CD8-positive, alpha-beta memory T cell (primary cell): Measurements from ENCODE around the gene TNS1. TPM values are rescaled to one million over a fixed set of nuclear protein-coding genes. Genes with fewer than 3 reads are reported as not detected.

Source experiments
- CTCF ChIA-PET: fragments of 350-600 bp; sonication (Branson Sonifier 250); formaldehyde crosslinking; loops from one replicate; lab custom pipeline; 2021; ENCODE audit warnings: antibody characterized with exemption; lab: Charles Lee
- POLR2A ChIA-PET: fragments of 350-600 bp; sonication (Branson Sonifier 250); formaldehyde crosslinking; loops from one replicate; lab custom pipeline; 2021; ENCODE audit warnings: antibody characterized with exemption; lab: Charles Lee
- DNase-seq, 5 donors: peaks; one replicate each; pipeline versions ENCODE4 v3.0.0 to v3.0.0-alpha.2; 2020 to 2022; ENCODE audit warnings: mixed read lengths in 1 of 5
- H3K27ac ChIP-seq: one replicate; pipeline ENCODE4 v1.7.0; 2013; ENCODE audit warnings: low read depth, mild to moderate bottlenecking, low read length, moderate library complexity
- H3K27me3 ChIP-seq: 2 replicates; pipeline ENCODE4 v1.7.0; 2013; ENCODE audit warnings: low read length, mild to moderate bottlenecking; ENCODE audit not compliant: insufficient read depth, poor library complexity, severe bottlenecking
- H3K36me3 ChIP-seq: 2 replicates; pipeline ENCODE4 v1.7.0; 2013; ENCODE audit warnings: mild to moderate bottlenecking, low read length, moderate library complexity; ENCODE audit not compliant: insufficient read depth
- H3K4me1 ChIP-seq: 2 replicates; pipeline ENCODE4 v1.7.0; 2013; ENCODE audit warnings: mild to moderate bottlenecking, low read length, moderate library complexity; ENCODE audit not compliant: insufficient read depth
- H3K4me3 ChIP-seq: 2 replicates; pipeline ENCODE4 v1.7.0; 2013; ENCODE audit warnings: mild to moderate bottlenecking, low read length
- H3K9me3 ChIP-seq: 2 replicates; pipeline ENCODE4 v1.7.0; 2013; ENCODE audit warnings: mild to moderate bottlenecking, low read length
- H3K27ac Mint-ChIP-seq, 8 donors: one replicate each; pipeline ENCODE4 v1.8.0; 2020 to 2021; ENCODE audit warnings: mixed read lengths in 8 of 8, mild to moderate bottlenecking in 6 of 8, inconsistent platforms in 3 of 8, moderate library complexity in 3 of 8
- H3K27me3 Mint-ChIP-seq, 2 donors: one replicate each; pipeline ENCODE4 v1.8.0; 2020 to 2021; ENCODE audit warnings: mixed read lengths in 2 of 2, mild to moderate bottlenecking in 1 of 2, moderate library complexity in 1 of 2
- H3K36me3 Mint-ChIP-seq, 3 donors: one replicate each; pipeline ENCODE4 v1.8.0; 2020 to 2021; ENCODE audit warnings: mixed read lengths in 3 of 3, inconsistent platforms in 1 of 3, mild to moderate bottlenecking in 1 of 3
- H3K4me1 Mint-ChIP-seq, 3 donors: one replicate each; pipeline ENCODE4 v1.8.0; 2020 to 2021; ENCODE audit warnings: mixed read lengths in 3 of 3, inconsistent platforms in 1 of 3, mild to moderate bottlenecking in 1 of 3
- H3K4me3 Mint-ChIP-seq, 7 donors: one replicate each; pipeline ENCODE4 v1.8.0; 2020 to 2021; ENCODE audit warnings: mixed read lengths in 7 of 7, mild to moderate bottlenecking in 6 of 7, moderate library complexity in 4 of 7, inconsistent platforms in 2 of 7
- H3K9me3 Mint-ChIP-seq, 5 donors: one replicate each; pipeline ENCODE4 v1.8.0; 2020 to 2022; ENCODE audit warnings: mixed read lengths in 5 of 5, mild to moderate bottlenecking in 3 of 5, moderate library complexity in 2 of 5, inconsistent platforms in 1 of 5
- polyA plus RNA-seq: library from polyadenylated mRNA; unstranded; fragments of 300-500 nt; fragmentation: Illumina TruSeq; gene quantifications from one replicate; pipeline ENCODE4 v1.2.3, GENCODE V29; 2021
- total RNA-seq, 2 experiments: library from RNA; stranded (reverse); gene quantifications; one replicate each; pipeline ENCODE4 v1.2.3, GENCODE V29; 2021

Gene TNS1
- total and polyA plus RNA-seq, 3 experiments from 2014 or later: 1.1 to 1.8 TPM; not detected in 1

GRCh38 chr2:218029366-218030360, 26.9 kb upstream of the TNS1 start:
- no peaks in the 10 kb centered on the region for H3K9me3 Mint-ChIP-seq
- H3K27me3 Mint-ChIP-seq: peaks cover 0 to under 1% of the 10 kb centered on the region in 2 donors
- no peaks in the 10 kb centered on the region for H3K36me3 Mint-ChIP-seq
- no peaks in the 10 kb centered on the region for H3K27me3 ChIP-seq
- peaks cover 0 to 7% (median 7%) of the 10 kb centered on the region in 3 donors for H3K4me1 Mint-ChIP-seq
- no peak overlapping the region for H3K4me3 Mint-ChIP-seq
- no peaks in the 10 kb centered on the region for H3K9me3 ChIP-seq
- no peak overlapping the region for H3K27ac Mint-ChIP-seq
- no peak overlapping the region for H3K27ac ChIP-seq
- no peaks in the 10 kb centered on the region for H3K36me3 ChIP-seq
- peaks cover 7% of the 10 kb centered on the region for H3K4me1 ChIP-seq
- no peak overlapping the region for H3K4me3 ChIP-seq
- ChIA-PET CTCF (no interaction called here), POLR2A (no interaction called here)
- peak in 1 of 5 donors; percentile 40 for DNase-seq

- Mint-ChIP-seq H3K4me3 (no peak overlapping the region), H3K9me3 (no peaks in the 10 kb centered on the region), H3K27ac (no peak overlapping the region), H3K27me3 (no peaks in the 10 kb centered on the region), H3K36me3 (no peaks in the 10 kb centered on the region), H3K4me1 (no peaks in the 10 kb centered on the region)
- peak in 1 of 5 donors; percentile 12 for DNase-seq
- Histone ChIP-seq H3K27ac (no peak overlapping the region), H3K4me1 (no peaks in the 10 kb centered on the region), H3K36me3 (no peaks in the 10 kb centered on the region), H3K27me3 (no peaks in the 10 kb centered on the region), H3K4me3 (no peak overlapping the region), H3K9me3 (no peaks in the 10 kb centered on the region)
- ChIA-PET CTCF (no interaction called here), POLR2A (no interaction called here)
Observed at GRCh38 chr2:218028562-218029348, 26.0 kb upstream of the TNS1 start.

GRCh38 chr2:218028189-218028495, 25.3 kb upstream of the TNS1 start:
- H3K27me3 ChIP-seq: no peaks in the 10 kb centered on the region
- no peaks in the 10 kb centered on the region for H3K27me3 Mint-ChIP-seq
- no peaks in the 10 kb centered on the region for H3K4me1 ChIP-seq
- POLR2A ChIA-PET: no interaction called here
- no peak overlapping the region for H3K27ac Mint-ChIP-seq
- H3K9me3 ChIP-seq: no peaks in the 10 kb centered on the region
- H3K36me3 ChIP-seq: no peaks in the 10 kb centered on the region
- no peak overlapping the region for H3K4me3 Mint-ChIP-seq
- no peaks in the 10 kb centered on the region for H3K4me1 Mint-ChIP-seq
- DNase-seq: peak in 1 of 5 donors; percentile 26
- H3K4me3 ChIP-seq: no peak overlapping the region
- H3K9me3 Mint-ChIP-seq: no peaks in the 10 kb centered on the region
- CTCF ChIA-PET: no interaction called here
- no peak overlapping the region for H3K27ac ChIP-seq
- H3K36me3 Mint-ChIP-seq: no peaks in the 10 kb centered on the region

- no peak overlapping the region for H3K27ac ChIP-seq
- DNase-seq: peak in 1 of 5 donors; percentile 26
- H3K9me3 ChIP-seq: no peaks in the 10 kb centered on the region
- Mint-ChIP-seq H3K9me3 (no peaks in the 10 kb centered on the region), H3K36me3 (no peaks in the 10 kb centered on the region), H3K27ac (peak overlapping the region in 1 of 8 donors; percentile 55), H3K4me1 (no peaks in the 10 kb centered on the region), H3K4me3 (no peak overlapping the region), H3K27me3 (no peaks in the 10 kb centered on the region)
- CTCF ChIA-PET: no interaction called here
- H3K27me3 ChIP-seq: no peaks in the 10 kb centered on the region
- POLR2A ChIA-PET: no interaction called here
- no peaks in the 10 kb centered on the region for H3K4me1 ChIP-seq
- H3K4me3 ChIP-seq: no peak overlapping the region
- H3K36me3 ChIP-seq: no peaks in the 10 kb centered on the region
Observed at GRCh38 chr2:218027426-218028188, 24.8 kb upstream of the TNS1 start.

- no peaks in the 10 kb centered on the region for H3K9me3 ChIP-seq
- DNase-seq: peak in 1 of 5 donors; percentile 32
- no peaks in the 10 kb centered on the region for H3K36me3 ChIP-seq
- Mint-ChIP-seq H3K36me3 (no peaks in the 10 kb centered on the region), H3K4me3 (no peak overlapping the region), H3K27me3 (no peaks in the 10 kb centered on the region), H3K4me1 (no peaks in the 10 kb centered on the region), H3K9me3 (no peaks in the 10 kb centered on the region), H3K27ac (peak overlapping the region in 1 of 8 donors; percentile 55)
- ChIA-PET CTCF (interaction anchor here (1.0 kb wide), 1 partner anchor 8 kb away, joined by 3 read pairs; no protein-coding TSS in a partner anchor), POLR2A (no interaction called here)
- H3K27ac ChIP-seq: no peak overlapping the region
- H3K4me1 ChIP-seq: no peaks in the 10 kb centered on the region
- no peaks in the 10 kb centered on the region for H3K27me3 ChIP-seq
- no peak overlapping the region for H3K4me3 ChIP-seq
Observed at GRCh38 chr2:218026676-218027425, 24.1 kb upstream of the TNS1 start.

GRCh38 chr2:218026244-218026643, 23.4 kb upstream of the TNS1 start:
- POLR2A ChIA-PET: no interaction called here
- H3K27ac Mint-ChIP-seq: peak overlapping the region in 2 of 8 donors; percentile 3 to 23
- CTCF ChIA-PET: interaction anchor here (1.0 kb wide), 1 partner anchor 8 kb away, joined by 3 read pairs; no protein-coding TSS in a partner anchor
- Histone ChIP-seq H3K4me1 (no peaks in the 10 kb centered on the region), H3K27me3 (no peaks in the 10 kb centered on the region), H3K27ac (no peak overlapping the region), H3K4me3 (no peak overlapping the region), H3K9me3 (no peaks in the 10 kb centered on the region), H3K36me3 (no peaks in the 10 kb centered on the region)
- no peak overlapping the region for H3K4me3 Mint-ChIP-seq
- no peaks in the 10 kb centered on the region for H3K36me3 Mint-ChIP-seq
- no peaks in the 10 kb centered on the region for H3K27me3 Mint-ChIP-seq
- no peak for DNase-seq
- no peaks in the 10 kb centered on the region for H3K9me3 Mint-ChIP-seq
- no peaks in the 10 kb centered on the region for H3K4me1 Mint-ChIP-seq

GRCh38 chr2:218024871-218025270, 22.1 kb upstream of the TNS1 start:
- H3K36me3 Mint-ChIP-seq: no peaks in the 10 kb centered on the region

More at GRCh38 chr2:218024871-218025270, 22.1 kb upstream of the TNS1 start:
- Histone ChIP-seq H3K27ac (no peak overlapping the region), H3K36me3 (no peaks in the 10 kb centered on the region), H3K4me1 (no peaks in the 10 kb centered on the region), H3K9me3 (no peaks in the 10 kb centered on the region), H3K27me3 (no peaks in the 10 kb centered on the region), H3K4me3 (no peak overlapping the region)
- peak in 1 of 5 donors; percentile 19 for DNase-seq
- no peaks in the 10 kb centered on the region for H3K9me3 Mint-ChIP-seq
- CTCF ChIA-PET: interaction anchor here (1.4 kb wide), 1 partner anchor 10 kb away, joined by 3 read pairs; no protein-coding TSS in a partner anchor
- H3K4me3 Mint-ChIP-seq: no peak overlapping the region
- no peaks in the 10 kb centered on the region for H3K27me3 Mint-ChIP-seq
- no peak overlapping the region for H3K27ac Mint-ChIP-seq
- H3K4me1 Mint-ChIP-seq: no peaks in the 10 kb centered on the region
- POLR2A ChIA-PET: no interaction called here
